ENCODE results near the gene ANKRD34C. TPM values are rescaled to one million over a fixed set of nuclear protein-coding genes. Genes with fewer than 3 reads are reported as not detected.

The ANKRD34C gene
- total RNA-seq, 2 donors from 2014 or later, result not detected

DNA sequence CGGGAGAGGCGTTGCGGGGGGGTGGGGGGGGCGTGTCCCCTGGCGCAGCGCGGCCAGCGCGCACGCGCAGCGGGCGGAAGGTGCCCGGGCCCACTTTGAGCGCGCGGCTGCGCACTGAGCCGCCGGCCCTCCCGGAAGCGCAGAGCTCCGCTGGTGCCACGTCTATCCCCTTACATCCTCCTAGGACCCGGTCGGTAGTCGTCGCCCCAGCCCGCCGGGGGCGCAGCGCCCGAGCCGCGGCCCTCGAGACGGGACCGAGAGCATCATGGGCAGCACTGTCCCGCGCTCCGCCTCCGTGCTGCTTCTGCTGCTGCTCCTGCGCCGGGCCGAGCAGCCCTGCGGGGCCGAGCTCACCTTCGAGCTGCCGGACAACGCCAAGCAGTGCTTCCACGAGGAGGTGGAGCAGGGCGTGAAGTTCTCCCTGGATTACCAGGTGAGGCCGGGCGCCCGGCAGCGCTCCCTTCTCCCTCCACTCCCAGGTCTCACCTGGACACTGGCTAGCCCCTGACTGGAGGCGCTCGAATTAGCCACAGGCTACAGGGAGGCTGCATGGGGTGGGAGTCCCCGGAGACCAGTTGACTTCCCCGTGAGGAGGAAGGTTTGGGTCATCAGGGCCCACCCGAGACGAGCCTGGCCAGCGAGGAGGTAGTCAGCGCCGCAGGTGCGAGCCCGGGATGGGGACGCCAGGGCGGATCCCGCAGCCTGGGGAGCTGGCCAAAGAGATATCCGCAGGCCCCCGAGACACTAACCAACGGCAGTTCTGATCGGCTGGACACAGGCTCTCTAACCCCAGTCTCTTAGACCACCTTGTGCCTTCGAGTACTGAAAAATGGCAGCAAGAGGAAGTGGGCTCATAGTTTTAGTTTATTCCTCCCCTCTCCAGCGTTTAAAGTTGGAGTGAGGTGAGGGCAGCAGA is 28.7 kb downstream of the ANKRD34C start, which contains the start of gene TMED3:
TMED3 (plus strand) TSS at position 128 of the 916 bp plus-strand sequence; CDS start at position 266, 138 bp downstream.
- peak; percentile 68 for DNase-seq (ENCODE audit: low spot score)
- Histone ChIP-seq H3K4me1 (replicated peaks) (no peaks in the 10 kb centered on the region), H3K9me3 (no peaks in the 10 kb centered on the region), H3K36me3 (no peaks in the 10 kb centered on the region), H3K4me3 (peak within 1 kb of the TSS; percentile 71 to 75), H3K27ac (peak within 1 kb of the TSS; percentile 35 to 68), H3K27me3 (replicated peaks; ENCODE audit: insufficient read depth) (no peaks in the 10 kb centered on the region)
- intact Hi-C loops (cut with DNase I), result no loop called here
- TF ChIP-seq POLR2AphosphoS5 (IDR thresholded peaks at IDR 0.05) (peak; percentile 55), POLR2A (IDR thresholded peaks at IDR 0.05) (peak; percentile 64)
- TF ChIP-seq, protein P1, sequence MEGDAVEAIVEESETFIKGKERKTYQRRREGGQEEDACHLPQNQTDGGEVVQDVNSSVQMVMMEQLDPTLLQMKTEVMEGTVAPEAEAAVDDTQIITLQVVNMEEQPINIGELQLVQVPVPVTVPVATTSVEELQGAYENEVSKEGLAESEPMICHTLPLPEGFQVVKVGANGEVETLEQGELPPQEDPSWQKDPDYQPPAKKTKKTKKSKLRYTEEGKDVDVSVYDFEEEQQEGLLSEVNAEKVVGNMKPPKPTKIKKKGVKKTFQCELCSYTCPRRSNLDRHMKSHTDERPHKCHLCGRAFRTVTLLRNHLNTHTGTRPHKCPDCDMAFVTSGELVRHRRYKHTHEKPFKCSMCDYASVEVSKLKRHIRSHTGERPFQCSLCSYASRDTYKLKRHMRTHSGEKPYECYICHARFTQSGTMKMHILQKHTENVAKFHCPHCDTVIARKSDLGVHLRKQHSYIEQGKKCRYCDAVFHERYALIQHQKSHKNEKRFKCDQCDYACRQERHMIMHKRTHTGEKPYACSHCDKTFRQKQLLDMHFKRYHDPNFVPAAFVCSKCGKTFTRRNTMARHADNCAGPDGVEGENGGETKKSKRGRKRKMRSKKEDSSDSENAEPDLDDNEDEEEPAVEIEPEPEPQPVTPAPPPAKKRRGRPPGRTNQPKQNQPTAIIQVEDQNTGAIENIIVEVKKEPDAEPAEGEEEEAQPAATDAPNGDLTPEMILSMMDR (IDR thresholded peaks at IDR 0.05), result peak in 2 of 4 experiments; percentile 31 to 57
- WGBS, result 4% methylated on average over 19 of the region's 76 CpGs

DNA sequence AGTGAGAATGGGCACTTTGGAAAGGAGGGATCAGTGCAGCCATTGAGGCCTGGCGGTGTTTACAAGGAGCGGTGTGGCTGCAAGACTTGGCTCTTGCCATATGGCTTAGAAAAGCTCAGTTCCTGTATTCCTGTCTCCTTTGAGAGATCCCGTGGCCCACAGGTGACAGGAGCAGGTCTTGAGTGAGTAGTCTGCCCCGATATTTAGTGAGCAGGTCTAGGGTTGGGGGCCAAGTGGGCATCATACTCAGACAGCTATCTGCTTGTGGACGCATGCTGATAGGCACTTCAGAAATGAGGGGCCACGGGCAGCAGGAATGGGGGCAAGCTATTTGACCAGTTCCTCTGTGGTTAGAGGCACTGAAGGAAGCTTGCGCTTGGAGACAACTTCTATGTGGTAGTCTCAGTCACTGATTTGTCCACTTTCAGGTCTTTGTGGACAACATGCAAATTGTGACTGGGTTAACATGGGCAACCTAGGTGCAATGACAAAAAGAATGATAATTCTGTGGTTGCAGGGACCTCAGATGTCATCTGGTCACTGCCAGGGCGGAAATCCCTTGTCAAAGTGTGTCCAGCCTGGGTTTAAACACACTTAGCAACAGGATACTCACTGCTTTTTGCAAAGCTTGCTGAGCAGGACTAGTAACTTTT is 29.5 kb downstream of the ANKRD34C start:
- intact Hi-C loops (cut with DNase I), result no loop called here
- no peaks in the 10 kb centered on the region for H3K27me3 ChIP-seq (replicated peaks; ENCODE audit: insufficient read depth)
- WGBS, result 68% methylated on average over 8 of the region's 8 CpGs
- H3K36me3 ChIP-seq, result no peaks in the 10 kb centered on the region
- peak overlapping the region; percentile 71 to 75 for H3K4me3 ChIP-seq
- no peak for DNase-seq (ENCODE audit: low spot score)
- no peaks in the 10 kb centered on the region for H3K4me1 ChIP-seq (replicated peaks)
- peak overlapping the region in 1 of 2 donors; percentile 68 for H3K27ac ChIP-seq
- H3K9me3 ChIP-seq, result no peaks in the 10 kb centered on the region
- TF ChIP-seq POLR2A (IDR thresholded peaks at IDR 0.05) (no peak), POLR2AphosphoS5 (IDR thresholded peaks at IDR 0.05) (no peak)
- TF ChIP-seq, protein P1 (IDR thresholded peaks at IDR 0.05), result no peak

DNA sequence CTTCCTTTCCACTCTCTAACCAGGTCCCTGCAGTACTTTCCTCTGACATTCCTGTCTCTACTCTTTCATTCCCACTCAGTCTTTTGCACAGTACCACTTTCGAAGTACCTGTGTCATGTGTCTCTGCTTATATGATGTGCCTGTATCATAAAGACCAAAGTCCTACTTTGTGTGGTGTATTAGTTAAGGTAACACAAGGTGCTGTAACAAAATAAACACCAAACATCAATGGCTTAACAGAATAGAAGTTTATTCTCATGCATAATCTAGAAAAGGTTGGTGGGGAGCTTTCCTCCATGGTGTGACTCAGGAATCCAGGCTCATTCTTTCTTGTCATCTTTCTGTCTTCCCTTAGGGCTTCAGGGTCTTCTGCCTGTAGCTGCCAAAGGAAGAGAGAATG is 31.7 kb downstream of the ANKRD34C start:
- WGBS, result 97% methylated on average over 1 of the region's 1 CpG
- H3K27ac ChIP-seq, result no peak overlapping the region
- DNase-seq (ENCODE audit: low spot score), result no peak
- intact Hi-C loops (cut with DNase I), result no loop called here
- H3K36me3 ChIP-seq, result no peaks in the 10 kb centered on the region
- no peaks in the 10 kb centered on the region for H3K4me1 ChIP-seq (replicated peaks)
- TF ChIP-seq, protein P1 (IDR thresholded peaks at IDR 0.05), result no peak
- TF ChIP-seq POLR2AphosphoS5 (IDR thresholded peaks at IDR 0.05), result no peak
- no peak for TF ChIP-seq POLR2A (IDR thresholded peaks at IDR 0.05)
- no peak overlapping the region for H3K4me3 ChIP-seq
- no peaks in the 10 kb centered on the region for H3K9me3 ChIP-seq
- H3K27me3 ChIP-seq (replicated peaks; ENCODE audit: insufficient read depth), result no peaks in the 10 kb centered on the region

DNA sequence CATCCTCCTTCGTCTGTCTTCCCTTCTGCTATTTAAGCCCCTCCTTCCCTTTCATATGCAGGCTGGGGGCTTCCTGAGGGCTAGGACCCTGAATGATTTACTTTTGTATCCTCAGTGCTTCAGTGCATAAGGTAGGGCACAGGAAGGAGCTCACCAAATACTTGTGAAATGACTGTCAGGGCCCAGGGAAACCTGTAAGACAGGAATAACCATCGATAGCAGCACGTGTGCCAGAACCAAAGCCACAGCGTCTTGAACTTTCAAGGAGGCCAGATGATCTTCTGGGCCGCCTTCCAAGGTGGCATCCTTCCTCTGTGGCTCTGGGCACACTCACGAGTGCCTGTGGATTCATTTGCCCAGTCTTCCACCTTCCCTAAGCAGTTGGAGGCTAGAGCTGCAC is 32.3 kb downstream of the ANKRD34C start:
- no peak overlapping the region for H3K27ac ChIP-seq
- no peaks in the 10 kb centered on the region for H3K4me1 ChIP-seq (replicated peaks)
- H3K9me3 ChIP-seq, result no peaks in the 10 kb centered on the region
- H3K27me3 ChIP-seq (replicated peaks; ENCODE audit: insufficient read depth), result no peaks in the 10 kb centered on the region
- no peak overlapping the region for H3K4me3 ChIP-seq
- no peaks in the 10 kb centered on the region for H3K36me3 ChIP-seq
- DNase-seq (ENCODE audit: low spot score), result peak; percentile 80
- 61% methylated on average over 6 of the region's 6 CpGs for WGBS
- intact Hi-C loops (cut with DNase I), result no loop called here
- TF ChIP-seq POLR2A (IDR thresholded peaks at IDR 0.05) (peak; percentile 10), POLR2AphosphoS5 (IDR thresholded peaks at IDR 0.05) (peak; percentile 88)
- TF ChIP-seq, protein P1 (IDR thresholded peaks at IDR 0.05), result no peak

Data from prostate gland (tissue), 2 donors.